Colonic mucosa (tissue), 4 donors: ENCODE results near the gene KIF27. TPM values are rescaled to one million over a fixed set of nuclear protein-coding genes. Genes with fewer than 3 reads are reported as not detected.

Experiments
- DNase-seq: peaks from one replicate; pipeline ENCODE4 v3.0.0-alpha.2; 2020
- H3K27ac ChIP-seq: fragments of 200-600 bp; one replicate; pipeline ENCODE4 v1.8.0; 2021
- H3K27me3 ChIP-seq: fragments of 200-600 bp; one replicate; pipeline ENCODE4 v1.8.0; 2021
- H3K36me3 ChIP-seq: fragments of 200-600 bp; one replicate; pipeline ENCODE4 v1.8.0; 2021
- H3K4me1 ChIP-seq: fragments of 200-600 bp; one replicate; pipeline ENCODE4 v1.8.0; 2021; ENCODE audit warnings: mild to moderate bottlenecking
- H3K4me3 ChIP-seq: fragments of 200-600 bp; one replicate; pipeline ENCODE4 v1.8.0; 2021
- H3K9ac ChIP-seq, 2 donors: one replicate each; pipeline ENCODE4 v1.7.0; 2013; ENCODE audit warnings: control low read depth in 2 of 2, low read depth in 2 of 2, low read length in 2 of 2
- H3K9me3 ChIP-seq: fragments of 200-600 bp; one replicate; pipeline ENCODE4 v1.8.0; 2021
- CTCF ChIP-seq: fragments of 200-600 bp; IDR thresholded peaks from one replicate; pipeline ENCODE4 v1.8.0; 2022; ENCODE audit warnings: antibody characterized with exemption, mild to moderate bottlenecking
- intact Hi-C: fragments of 100-400 bp; cut with DNase I; formaldehyde crosslinking; loops from one replicate; pipeline ENCODE4 v1.14.1; 2022
- total RNA-seq, 2 donors: library from RNA; stranded (reverse); fragmentation: NEBNext Ultra II Directional in 1 of 2; extraction: Animal tissue kit (Norgen Biotek cat#: 25700) in 1 of 2; gene quantifications; one replicate each; pipeline ENCODE4 v1.2.1, GENCODE V29; 2021
- donor health status: healthy.
- donor health status: DM: no; HTN: no; CAD: no.
- donor health status: DM: no; HTN: no; CAD: no.

KIF27 gene
- total RNA-seq, 2 donors from 2014 or later, result 3.0 to 4.0 TPM

DNA sequence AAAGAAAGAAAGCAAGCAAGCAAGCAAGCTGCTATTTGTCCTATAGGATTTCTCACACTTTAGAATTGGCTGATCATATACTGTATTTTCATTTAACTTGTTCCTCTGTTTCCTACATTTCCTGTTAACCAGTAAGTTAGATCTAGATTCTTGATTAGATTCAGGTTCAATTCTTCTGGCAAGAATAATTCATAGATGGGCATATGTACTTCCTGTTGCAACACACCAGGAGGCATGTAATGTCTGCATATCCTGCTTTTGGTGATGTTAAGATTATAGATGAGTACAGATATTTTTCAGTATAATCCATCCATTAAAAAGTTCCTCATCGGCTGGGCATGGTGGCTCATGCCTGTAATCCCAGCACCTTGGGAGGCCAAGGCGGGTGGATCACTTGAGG lies 10.8 kb upstream of the KIF27 start:
- no peak overlapping the region for H3K27ac ChIP-seq
- H3K4me3 ChIP-seq, result no peak overlapping the region
- no peak for DNase-seq
- H3K9ac ChIP-seq, result no peak overlapping the region
- no peaks in the 10 kb centered on the region for H3K9me3 ChIP-seq
- H3K4me1 ChIP-seq, result no peaks in the 10 kb centered on the region
- no peak for TF ChIP-seq CTCF
- intact Hi-C loops, result loop anchor here (10.0 kb wide), 1 partner anchor 233 kb away; no protein-coding TSS in a partner anchor
- H3K36me3 ChIP-seq, result no peaks in the 10 kb centered on the region
- no peaks in the 10 kb centered on the region for H3K27me3 ChIP-seq

GRCh38 chr9:83930881-83931280 lies 9.6 kb upstream of the KIF27 start:
- Histone ChIP-seq H3K9me3 (no peaks in the 10 kb centered on the region), H3K4me1 (no peaks in the 10 kb centered on the region), H3K36me3 (no peaks in the 10 kb centered on the region), H3K9ac (no peak overlapping the region), H3K27ac (no peak overlapping the region), H3K4me3 (no peak overlapping the region), H3K27me3 (no peaks in the 10 kb centered on the region)
- no peak for TF ChIP-seq CTCF
- DNase-seq, result no peak
- intact Hi-C loops, result loop anchor here (10.0 kb wide), 1 partner anchor 234 kb away; no protein-coding TSS in a partner anchor

GRCh38 chr9:83927591-83927990 lies 6.4 kb upstream of the KIF27 start:
- Histone ChIP-seq H3K27ac (no peak overlapping the region), H3K27me3 (no peaks in the 10 kb centered on the region), H3K9ac (no peak overlapping the region), H3K4me3 (no peak overlapping the region), H3K4me1 (no peaks in the 10 kb centered on the region), H3K9me3 (no peaks in the 10 kb centered on the region), H3K36me3 (no peaks in the 10 kb centered on the region)
- intact Hi-C loops, result no loop called here
- TF ChIP-seq CTCF, result no peak
- no peak for DNase-seq

GRCh38 chr9:83920469-83920926 lies 734 bp downstream of the KIF27 start:
- TF ChIP-seq CTCF, result no peak
- H3K27me3 ChIP-seq, result no peaks in the 10 kb centered on the region
- H3K4me1 ChIP-seq, result no peaks in the 10 kb centered on the region
- intact Hi-C loops, result no loop called here
- H3K36me3 ChIP-seq, result no peaks in the 10 kb centered on the region
- peak overlapping the region; percentile 90 for H3K27ac ChIP-seq
- peak; percentile 80 for DNase-seq
- H3K4me3 ChIP-seq, result peak overlapping the region; percentile 91
- no peaks in the 10 kb centered on the region for H3K9me3 ChIP-seq
- peak overlapping the region; percentile 41 to 68 for H3K9ac ChIP-seq

GRCh38 chr9:83919111-83919510 lies 2.1 kb downstream of the KIF27 start:
- no peaks in the 10 kb centered on the region for H3K36me3 ChIP-seq
- TF ChIP-seq CTCF, result no peak
- no peak overlapping the region for H3K4me3 ChIP-seq
- H3K9me3 ChIP-seq, result no peaks in the 10 kb centered on the region
- no peak for DNase-seq
- intact Hi-C loops, result loop anchor here (10.0 kb wide), 1 partner anchor 294 kb away; the partner anchor contains the start of gene IDNK
- H3K27me3 ChIP-seq, result no peaks in the 10 kb centered on the region
- H3K4me1 ChIP-seq, result no peaks in the 10 kb centered on the region
- no peak overlapping the region for H3K27ac ChIP-seq
- H3K9ac ChIP-seq, result no peak overlapping the region
